SK-N-SH (cell line): Measurements from ENCODE around the gene COL5A1. TPM values are rescaled to one million over a fixed set of nuclear protein-coding genes. Genes with fewer than 3 reads are reported as not detected.

ENCODE experiments used
- CTCF ChIA-PET: fragments of 300-600, 350-600 bp; formaldehyde crosslinking; extraction: SDS; loops from one replicate; lab custom pipeline; 2021; lab: Yijun Ruan, JAX
- POLR2A ChIA-PET: fragments of 350-600 bp; sonication (Branson Sonifier 250); formaldehyde crosslinking; extraction: SDS; loops from one replicate; lab custom pipeline; 2020; ENCODE audit warnings: antibody characterized with exemption, inconsistent platforms; lab: Yijun Ruan, JAX
- DNase-seq: peaks from one replicate; pipeline ENCODE4 v3.0.0; 2012
- H2AFZ ChIP-seq: fragments of 200-600 bp; sonication (generic); 2 replicates; pipeline ENCODE4 v1.8.1; 2016; ENCODE audit warnings: antibody characterized with exemption, mild to moderate bottlenecking, low read depth
- H3F3A ChIP-seq: fragments of 200-600 bp; sonication (generic); replicated peaks from 2 replicates; pipeline ENCODE3; 2016; ENCODE audit warnings: antibody characterized with exemption, mild to moderate bottlenecking; ENCODE audit not compliant: insufficient read depth
- H3K27ac ChIP-seq, 2 experiments: fragments of 200-500 bp in 1 of 2; fragments of 200-600 bp in 1 of 2; sonication (Bioruptor generic) in 1 of 2; sonication (generic), shearing (Covaris generic) in 1 of 2; 2 replicates each; pipeline versions ENCODE4 v1.5.1 to v1.6.1; 2014 to 2016; ENCODE audit warnings: low read depth in 2 of 2, inconsistent platforms in 1 of 2, low read length in 1 of 2, mild to moderate bottlenecking in 1 of 2, mixed read lengths in 1 of 2
- H3K27me3 ChIP-seq: fragments of 200-600 bp; sonication (generic), shearing (Covaris generic); 2 replicates; pipeline ENCODE4 v1.6.1; 2016; ENCODE audit warnings: mixed run types; ENCODE audit not compliant: insufficient read depth
- H3K36me3 ChIP-seq, 2 experiments: fragments of 200-500 bp in 1 of 2; fragments of 200-600 bp in 1 of 2; sonication (Bioruptor generic) in 1 of 2; sonication (generic) in 1 of 2; replicated peaks in 1 of 2; 2 replicates each; pipeline versions ENCODE3 to v1.5.1; 2014 to 2016; ENCODE audit warnings: low read length in 1 of 2, mild to moderate bottlenecking in 1 of 2; ENCODE audit not compliant: insufficient read depth in 2 of 2, control insufficient read depth in 1 of 2
- H3K4me1 ChIP-seq, 2 experiments: fragments of 200-500 bp in 1 of 2; fragments of 200-600 bp in 1 of 2; sonication (Bioruptor generic) in 1 of 2; sonication (generic), shearing (Covaris generic) in 1 of 2; 2 replicates each; pipeline versions ENCODE4 v1.5.1 to v1.6.1; 2014 to 2016; ENCODE audit warnings: low read depth in 1 of 2, low read length in 1 of 2, mixed run types in 1 of 2; ENCODE audit not compliant: insufficient read depth in 2 of 2, control insufficient read depth in 1 of 2
- H3K4me2 ChIP-seq: fragments of 200-600 bp; sonication (generic), shearing (Covaris generic); 2 replicates; pipeline ENCODE4 v1.6.1; 2017; ENCODE audit warnings: mixed run types
- H3K4me3 ChIP-seq, 2 experiments: fragments of 200-500 bp in 1 of 2; fragments of 200-600 bp in 1 of 2; sonication (Bioruptor generic) in 1 of 2; sonication (generic), shearing (Covaris generic) in 1 of 2; 2 replicates each; pipeline versions ENCODE4 v1.5.1 to v1.8.1; 2014 to 2016; ENCODE audit warnings: low read depth in 2 of 2, inconsistent platforms in 1 of 2, low read length in 1 of 2, mild to moderate bottlenecking in 1 of 2, mixed read lengths in 1 of 2, moderate library complexity in 1 of 2
- H3K79me2 ChIP-seq: fragments of 200-600 bp; sonication (generic); 2 replicates; pipeline ENCODE4 v1.8.1; 2017; ENCODE audit warnings: mild to moderate bottlenecking; ENCODE audit not compliant: insufficient read depth
- H3K9ac ChIP-seq: fragments of 200-600 bp; sonication (generic); 2 replicates; pipeline ENCODE4 v1.6.1; 2017; ENCODE audit warnings: mixed run types
- H3K9me2 ChIP-seq: fragments of 200-600 bp; sonication (generic); 2 replicates; pipeline ENCODE4 v1.6.1; 2017; ENCODE audit warnings: mixed run types
- H3K9me3 ChIP-seq: fragments of 200-600 bp; sonication (generic); 2 replicates; pipeline ENCODE4 v1.6.1; 2017; ENCODE audit warnings: mixed run types, mild to moderate bottlenecking, moderate library complexity
- H4K20me1 ChIP-seq: fragments of 200-600 bp; sonication (generic); 2 replicates; pipeline ENCODE4 v1.6.1; 2017; ENCODE audit warnings: mild to moderate bottlenecking, mixed run types; ENCODE audit not compliant: insufficient read depth
- CHD2 ChIP-seq: fragments of 150-350 bp; IDR thresholded peaks from 2 replicates; pipeline ENCODE4 v1.6.1; 2018; ENCODE audit warnings: low read length; ENCODE audit not compliant: partially characterized antibody
- FOSL2 ChIP-seq: IDR thresholded peaks from 2 replicates; pipeline ENCODE4 v1.4.0; 2012; ENCODE audit warnings: low read depth, mild to moderate bottlenecking, moderate library complexity, borderline replicate concordance
- MEF2A ChIP-seq: IDR thresholded peaks from 2 replicates; pipeline ENCODE4 v1.4.0; 2012; ENCODE audit warnings: low read depth, borderline replicate concordance
- MXI1 ChIP-seq: IDR thresholded peaks from 2 replicates; pipeline ENCODE4 v1.6.1; 2012; ENCODE audit warnings: mild to moderate bottlenecking, low read depth, low read length, improper control_type of control experiment
- NRF1 ChIP-seq: IDR thresholded peaks from 2 replicates; pipeline ENCODE4 v1.6.1; 2012; ENCODE audit warnings: low read depth, mild to moderate bottlenecking, low read length
- RCOR1 ChIP-seq: fragments of 150-350 bp; IDR thresholded peaks from 2 replicates; pipeline ENCODE4 v1.6.1; 2017; ENCODE audit warnings: antibody characterized with exemption, low read length
- RFX5 ChIP-seq: IDR thresholded peaks from 2 replicates; pipeline ENCODE4 v1.6.1; 2012; ENCODE audit warnings: mild to moderate bottlenecking, improper control_type of control experiment, low read length
- RXRA ChIP-seq: IDR thresholded peaks from 2 replicates; pipeline ENCODE4 v1.4.0; 2012; ENCODE audit warnings: low read depth, mild to moderate bottlenecking, borderline replicate concordance
- SMC3 ChIP-seq: IDR thresholded peaks from 2 replicates; pipeline ENCODE4 v1.6.1; 2012; ENCODE audit warnings: low read depth, low read length, improper control_type of control experiment
- TAF1 ChIP-seq: IDR thresholded peaks from 2 replicates; pipeline ENCODE4 v1.6.1; 2012; ENCODE audit warnings: low read depth, mild to moderate bottlenecking, low read length, moderate library complexity, borderline replicate concordance
- TCF12 ChIP-seq: IDR thresholded peaks from 2 replicates; pipeline ENCODE4 v1.4.0; 2012
- YY1 ChIP-seq: IDR thresholded peaks from 2 replicates; pipeline ENCODE4 v1.4.0; 2012; ENCODE audit warnings: low read depth, mild to moderate bottlenecking
- WGBS: methylation state at CpG from one replicate; pipeline ENCODE4 v1.1.6; 2017; ENCODE audit warnings: low lambda C conversion rate; 5-methylcytosine and 5-hydroxymethylcytosine counted together
- polyA plus RNA-seq, 3 experiments: library from polyadenylated mRNA; depleted of rRNA; stranded (reverse); fragments of >200 nt; gene quantifications; 2 replicates each; pipeline ENCODE4 v1.2.3, GENCODE V29; 2012
- TF ChIP-seq, protein P1 (sequence below): IDR thresholded peaks from 2 replicates; pipeline ENCODE4 v1.6.1; 2012; ENCODE audit warnings: mild to moderate bottlenecking, low read depth, low read length, moderate library complexity
- TF ChIP-seq, protein P2 (sequence below): IDR thresholded peaks from 2 replicates; pipeline ENCODE4 v1.4.0; 2012; ENCODE audit warnings: low read depth, borderline replicate concordance
- TF ChIP-seq, protein P3 (sequence below): IDR thresholded peaks from 2 replicates; pipeline ENCODE4 v1.4.0; 2012; ENCODE audit warnings: low read depth
- TF ChIP-seq, protein P4 (sequence below): fragments of 200-600 bp; sonication (generic); IDR thresholded peaks from 2 replicates; pipeline ENCODE4 v1.6.1; 2017; ENCODE audit warnings: antibody characterized with exemption, mild to moderate bottlenecking, moderate library complexity
- TF ChIP-seq, protein P5 (sequence below): fragments of 150-350 bp; IDR thresholded peaks from 2 replicates; pipeline ENCODE4 v1.6.1; 2017; ENCODE audit warnings: antibody characterized with exemption, low read length, low read depth, borderline replicate concordance
- TF ChIP-seq, protein P6 (sequence below): IDR thresholded peaks from 2 replicates; pipeline ENCODE4; 2012

The COL5A1 gene
- polyA plus RNA-seq, 1 of the 3 experiments (the other 2 are of a cell fraction): 73.8 TPM

DNA sequence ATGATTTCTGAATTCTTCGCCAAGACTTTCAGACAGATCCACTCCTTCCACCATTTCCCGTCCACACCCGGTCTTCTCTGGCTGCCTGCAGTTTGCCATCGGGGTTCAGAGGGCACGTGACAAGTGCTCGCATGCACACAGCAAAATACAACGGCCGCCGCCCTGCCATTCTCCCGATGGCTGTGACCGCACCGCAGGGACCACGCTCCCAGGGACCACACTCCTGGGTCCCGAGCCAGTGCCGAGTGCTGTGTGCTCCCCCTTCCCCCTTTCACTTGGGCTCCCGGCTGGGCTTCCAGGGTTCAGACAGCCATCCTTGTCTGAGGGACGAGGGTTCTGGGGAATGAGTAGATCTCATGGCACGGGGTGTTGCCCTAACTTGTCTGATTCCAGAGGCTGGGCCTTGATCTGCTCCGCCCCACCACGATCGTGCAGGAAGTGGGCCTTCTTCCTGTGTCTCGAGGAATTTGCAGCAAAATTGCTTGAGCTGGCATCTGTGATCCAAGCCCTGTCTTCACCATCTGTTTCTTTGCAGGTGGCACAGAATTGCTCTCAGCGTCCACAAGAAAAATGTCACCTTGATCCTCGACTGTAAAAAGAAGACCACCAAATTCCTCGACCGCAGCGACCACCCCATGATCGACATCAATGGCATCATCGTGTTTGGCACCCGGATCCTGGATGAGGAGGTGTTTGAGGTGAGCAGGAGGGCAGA lies 59.2 kb downstream of the COL5A1 start (continued):
- TF ChIP-seq, protein P1, sequence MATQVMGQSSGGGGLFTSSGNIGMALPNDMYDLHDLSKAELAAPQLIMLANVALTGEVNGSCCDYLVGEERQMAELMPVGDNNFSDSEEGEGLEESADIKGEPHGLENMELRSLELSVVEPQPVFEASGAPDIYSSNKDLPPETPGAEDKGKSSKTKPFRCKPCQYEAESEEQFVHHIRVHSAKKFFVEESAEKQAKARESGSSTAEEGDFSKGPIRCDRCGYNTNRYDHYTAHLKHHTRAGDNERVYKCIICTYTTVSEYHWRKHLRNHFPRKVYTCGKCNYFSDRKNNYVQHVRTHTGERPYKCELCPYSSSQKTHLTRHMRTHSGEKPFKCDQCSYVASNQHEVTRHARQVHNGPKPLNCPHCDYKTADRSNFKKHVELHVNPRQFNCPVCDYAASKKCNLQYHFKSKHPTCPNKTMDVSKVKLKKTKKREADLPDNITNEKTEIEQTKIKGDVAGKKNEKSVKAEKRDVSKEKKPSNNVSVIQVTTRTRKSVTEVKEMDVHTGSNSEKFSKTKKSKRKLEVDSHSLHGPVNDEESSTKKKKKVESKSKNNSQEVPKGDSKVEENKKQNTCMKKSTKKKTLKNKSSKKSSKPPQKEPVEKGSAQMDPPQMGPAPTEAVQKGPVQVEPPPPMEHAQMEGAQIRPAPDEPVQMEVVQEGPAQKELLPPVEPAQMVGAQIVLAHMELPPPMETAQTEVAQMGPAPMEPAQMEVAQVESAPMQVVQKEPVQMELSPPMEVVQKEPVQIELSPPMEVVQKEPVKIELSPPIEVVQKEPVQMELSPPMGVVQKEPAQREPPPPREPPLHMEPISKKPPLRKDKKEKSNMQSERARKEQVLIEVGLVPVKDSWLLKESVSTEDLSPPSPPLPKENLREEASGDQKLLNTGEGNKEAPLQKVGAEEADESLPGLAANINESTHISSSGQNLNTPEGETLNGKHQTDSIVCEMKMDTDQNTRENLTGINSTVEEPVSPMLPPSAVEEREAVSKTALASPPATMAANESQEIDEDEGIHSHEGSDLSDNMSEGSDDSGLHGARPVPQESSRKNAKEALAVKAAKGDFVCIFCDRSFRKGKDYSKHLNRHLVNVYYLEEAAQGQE: no peak
- TF ChIP-seq, protein P2, sequence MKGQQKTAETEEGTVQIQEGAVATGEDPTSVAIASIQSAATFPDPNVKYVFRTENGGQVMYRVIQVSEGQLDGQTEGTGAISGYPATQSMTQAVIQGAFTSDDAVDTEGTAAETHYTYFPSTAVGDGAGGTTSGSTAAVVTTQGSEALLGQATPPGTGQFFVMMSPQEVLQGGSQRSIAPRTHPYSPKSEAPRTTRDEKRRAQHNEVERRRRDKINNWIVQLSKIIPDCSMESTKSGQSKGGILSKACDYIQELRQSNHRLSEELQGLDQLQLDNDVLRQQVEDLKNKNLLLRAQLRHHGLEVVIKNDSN: no peak
- no peak for TF ChIP-seq TAF1
- no peak for TF ChIP-seq CHD2
- TF ChIP-seq MEF2A: no peak
- TF ChIP-seq SMC3: no peak
- no peak for TF ChIP-seq YY1
- TF ChIP-seq TCF12: no peak

DNA sequence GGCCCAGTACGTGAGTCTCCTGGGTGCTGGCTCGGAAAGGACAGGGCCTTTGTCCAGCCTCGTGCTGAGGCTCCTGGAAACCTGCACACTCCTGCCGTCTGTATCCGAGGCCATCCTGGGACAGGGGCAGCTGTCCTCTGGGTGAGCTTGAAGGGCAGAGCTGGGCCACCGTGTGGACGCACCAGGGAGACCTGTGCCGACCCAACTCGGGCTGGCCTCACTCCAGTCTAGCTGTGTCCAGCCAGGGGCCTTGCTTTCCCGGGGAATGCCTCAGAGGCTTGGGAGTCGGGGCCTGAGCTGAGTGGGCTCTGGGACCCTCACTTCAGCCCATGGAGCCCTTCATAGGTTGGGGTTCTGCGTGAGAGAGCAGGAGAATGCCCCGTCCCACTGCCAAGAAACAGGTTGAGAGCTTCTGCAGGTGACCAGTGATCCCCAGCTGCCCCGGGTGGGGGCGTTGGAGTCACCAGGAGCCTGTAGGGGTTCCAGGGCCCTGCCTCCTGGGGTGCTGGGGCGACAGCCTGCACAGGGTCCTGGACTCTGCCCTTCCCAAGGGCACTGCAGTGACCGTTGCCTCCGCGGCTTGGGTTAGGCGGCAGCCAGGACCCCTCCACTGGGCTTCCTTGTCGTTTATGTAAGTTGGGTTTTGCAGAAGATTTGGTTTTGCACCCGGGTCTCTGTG lies 60.1 kb downstream of the COL5A1 start:
- peaks cover 99% of the 10 kb centered on the region for H4K20me1 ChIP-seq
- H3F3A ChIP-seq: peaks cover 7% of the 10 kb centered on the region
- no peak for DNase-seq
- ChIA-PET CTCF (interaction anchor here (1.0 to 15.5 kb wide), 5 partner anchors 12 to 711 kb away, joined by 3 to 348 read pairs (median 8); no protein-coding TSS in a partner anchor), POLR2A (no interaction called here)
- H3K79me2 ChIP-seq: peaks cover 100% of the 10 kb centered on the region
- H3K4me2 ChIP-seq: no peak overlapping the region
- H3K4me3 ChIP-seq: no peak overlapping the region
- no peaks in the 10 kb centered on the region for H3K27me3 ChIP-seq
- TF ChIP-seq NRF1 (no peak), RFX5 (no peak), RCOR1 (no peak), SMC3 (no peak), TAF1 (no peak), RXRA (no peak), FOSL2 (no peak), MXI1 (no peak)
- TF ChIP-seq, protein P3, sequence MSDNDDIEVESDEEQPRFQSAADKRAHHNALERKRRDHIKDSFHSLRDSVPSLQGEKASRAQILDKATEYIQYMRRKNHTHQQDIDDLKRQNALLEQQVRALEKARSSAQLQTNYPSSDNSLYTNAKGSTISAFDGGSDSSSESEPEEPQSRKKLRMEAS: no peak
- TF ChIP-seq, protein P4, sequence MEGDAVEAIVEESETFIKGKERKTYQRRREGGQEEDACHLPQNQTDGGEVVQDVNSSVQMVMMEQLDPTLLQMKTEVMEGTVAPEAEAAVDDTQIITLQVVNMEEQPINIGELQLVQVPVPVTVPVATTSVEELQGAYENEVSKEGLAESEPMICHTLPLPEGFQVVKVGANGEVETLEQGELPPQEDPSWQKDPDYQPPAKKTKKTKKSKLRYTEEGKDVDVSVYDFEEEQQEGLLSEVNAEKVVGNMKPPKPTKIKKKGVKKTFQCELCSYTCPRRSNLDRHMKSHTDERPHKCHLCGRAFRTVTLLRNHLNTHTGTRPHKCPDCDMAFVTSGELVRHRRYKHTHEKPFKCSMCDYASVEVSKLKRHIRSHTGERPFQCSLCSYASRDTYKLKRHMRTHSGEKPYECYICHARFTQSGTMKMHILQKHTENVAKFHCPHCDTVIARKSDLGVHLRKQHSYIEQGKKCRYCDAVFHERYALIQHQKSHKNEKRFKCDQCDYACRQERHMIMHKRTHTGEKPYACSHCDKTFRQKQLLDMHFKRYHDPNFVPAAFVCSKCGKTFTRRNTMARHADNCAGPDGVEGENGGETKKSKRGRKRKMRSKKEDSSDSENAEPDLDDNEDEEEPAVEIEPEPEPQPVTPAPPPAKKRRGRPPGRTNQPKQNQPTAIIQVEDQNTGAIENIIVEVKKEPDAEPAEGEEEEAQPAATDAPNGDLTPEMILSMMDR: no peak
- TF ChIP-seq, protein P2: no peak
- TF ChIP-seq, protein P5, sequence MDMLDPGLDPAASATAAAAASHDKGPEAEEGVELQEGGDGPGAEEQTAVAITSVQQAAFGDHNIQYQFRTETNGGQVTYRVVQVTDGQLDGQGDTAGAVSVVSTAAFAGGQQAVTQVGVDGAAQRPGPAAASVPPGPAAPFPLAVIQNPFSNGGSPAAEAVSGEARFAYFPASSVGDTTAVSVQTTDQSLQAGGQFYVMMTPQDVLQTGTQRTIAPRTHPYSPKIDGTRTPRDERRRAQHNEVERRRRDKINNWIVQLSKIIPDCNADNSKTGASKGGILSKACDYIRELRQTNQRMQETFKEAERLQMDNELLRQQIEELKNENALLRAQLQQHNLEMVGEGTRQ: no peak
- TF ChIP-seq, protein P6, sequence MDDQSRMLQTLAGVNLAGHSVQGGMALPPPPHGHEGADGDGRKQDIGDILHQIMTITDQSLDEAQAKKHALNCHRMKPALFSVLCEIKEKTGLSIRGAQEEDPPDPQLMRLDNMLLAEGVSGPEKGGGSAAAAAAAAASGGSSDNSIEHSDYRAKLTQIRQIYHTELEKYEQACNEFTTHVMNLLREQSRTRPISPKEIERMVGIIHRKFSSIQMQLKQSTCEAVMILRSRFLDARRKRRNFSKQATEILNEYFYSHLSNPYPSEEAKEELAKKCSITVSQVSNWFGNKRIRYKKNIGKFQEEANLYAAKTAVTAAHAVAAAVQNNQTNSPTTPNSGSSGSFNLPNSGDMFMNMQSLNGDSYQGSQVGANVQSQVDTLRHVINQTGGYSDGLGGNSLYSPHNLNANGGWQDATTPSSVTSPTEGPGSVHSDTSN: no peak
- no peaks in the 10 kb centered on the region for H3K9me2 ChIP-seq
- 96% methylated on average over 5 of the region's 22 CpGs for WGBS
- no peaks in the 10 kb centered on the region for H3K9me3 ChIP-seq
- H3K27ac ChIP-seq: no peak overlapping the region
- peaks cover 40 to 46% of the 10 kb centered on the region in 2 experiments for H3K36me3 ChIP-seq
- peaks cover 9 to 25% of the 10 kb centered on the region in 2 experiments; a peak in 3 of 4 replicates for H3K4me1 ChIP-seq
- H3K9ac ChIP-seq: no peak overlapping the region
- H2AFZ ChIP-seq: no peak overlapping the region
